PFSK-1 (cell line): ENCODE data around the gene MFSD2B.

Experiments
- FOXP2 ChIP-seq: optimal IDR thresholded peaks from 2 replicates; pipeline ENCODE3; 2011; ENCODE audit warnings: borderline replicate concordance, control low read depth, inconsistent platforms; ENCODE audit not compliant: insufficient read depth; ENCODE audit errors: extremely low read length, extremely low read depth
- POLR2AphosphoS5 ChIP-seq: IDR thresholded peaks from 2 replicates; pipeline ENCODE4 v1.6.1; 2012; ENCODE audit warnings: low read depth, mild to moderate bottlenecking, control low read depth, low read length, moderate library complexity
- REST ChIP-seq, 2 experiments: IDR thresholded peaks; 2 replicates each; pipeline versions ENCODE4 v1.6.1 to v1.8.0; 2011 to 2012; ENCODE audit warnings: low read depth in 2 of 2, low read length in 2 of 2, control low read depth in 1 of 2, inconsistent platforms in 1 of 2, mild to moderate bottlenecking in 1 of 2, moderate library complexity in 1 of 2; ENCODE audit not compliant: insufficient read depth in 1 of 2
- SIN3A ChIP-seq: IDR thresholded peaks from 2 replicates; pipeline ENCODE4 v1.6.1; 2012; ENCODE audit warnings: mild to moderate bottlenecking, low read length, moderate library complexity, borderline replicate concordance; ENCODE audit not compliant: insufficient read depth
- TAF1 ChIP-seq: IDR thresholded peaks from 2 replicates; pipeline ENCODE4 v1.6.1; 2012; ENCODE audit warnings: low read length, control low read depth, borderline replicate concordance; ENCODE audit not compliant: insufficient read depth

- TF ChIP-seq POLR2AphosphoS5 (no peak), REST (IDR thresholded peaks at IDR 0.05; ENCODE audit: insufficient read depth in 1 of 2, low read depth in 2 of 2, low read length in 2 of 2) (no peak), FOXP2 (no peak), SIN3A (no peak), TAF1 (no peak)
Observed at GRCh38 chr2:24024996-24025663, 15.2 kb downstream of the MFSD2B start.
